Left forelimb (tissue), 1 donor: ENCODE measurements around the gene MANEA.
"Not testable (repeated sequence)": the region's sequence is repeated elsewhere in the genome, so short reads cannot be mapped to it uniquely, and the experiment has no call there.

Experiments
- DNase-seq: peaks from one replicate; pipeline ENCODE4 v3.0.0-alpha.2; 2018; ENCODE audit warnings: low spot score

Gene MANEA, protein sequence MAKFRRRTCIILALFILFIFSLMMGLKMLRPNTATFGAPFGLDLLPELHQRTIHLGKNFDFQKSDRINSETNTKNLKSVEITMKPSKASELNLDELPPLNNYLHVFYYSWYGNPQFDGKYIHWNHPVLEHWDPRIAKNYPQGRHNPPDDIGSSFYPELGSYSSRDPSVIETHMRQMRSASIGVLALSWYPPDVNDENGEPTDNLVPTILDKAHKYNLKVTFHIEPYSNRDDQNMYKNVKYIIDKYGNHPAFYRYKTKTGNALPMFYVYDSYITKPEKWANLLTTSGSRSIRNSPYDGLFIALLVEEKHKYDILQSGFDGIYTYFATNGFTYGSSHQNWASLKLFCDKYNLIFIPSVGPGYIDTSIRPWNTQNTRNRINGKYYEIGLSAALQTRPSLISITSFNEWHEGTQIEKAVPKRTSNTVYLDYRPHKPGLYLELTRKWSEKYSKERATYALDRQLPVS

DNA sequence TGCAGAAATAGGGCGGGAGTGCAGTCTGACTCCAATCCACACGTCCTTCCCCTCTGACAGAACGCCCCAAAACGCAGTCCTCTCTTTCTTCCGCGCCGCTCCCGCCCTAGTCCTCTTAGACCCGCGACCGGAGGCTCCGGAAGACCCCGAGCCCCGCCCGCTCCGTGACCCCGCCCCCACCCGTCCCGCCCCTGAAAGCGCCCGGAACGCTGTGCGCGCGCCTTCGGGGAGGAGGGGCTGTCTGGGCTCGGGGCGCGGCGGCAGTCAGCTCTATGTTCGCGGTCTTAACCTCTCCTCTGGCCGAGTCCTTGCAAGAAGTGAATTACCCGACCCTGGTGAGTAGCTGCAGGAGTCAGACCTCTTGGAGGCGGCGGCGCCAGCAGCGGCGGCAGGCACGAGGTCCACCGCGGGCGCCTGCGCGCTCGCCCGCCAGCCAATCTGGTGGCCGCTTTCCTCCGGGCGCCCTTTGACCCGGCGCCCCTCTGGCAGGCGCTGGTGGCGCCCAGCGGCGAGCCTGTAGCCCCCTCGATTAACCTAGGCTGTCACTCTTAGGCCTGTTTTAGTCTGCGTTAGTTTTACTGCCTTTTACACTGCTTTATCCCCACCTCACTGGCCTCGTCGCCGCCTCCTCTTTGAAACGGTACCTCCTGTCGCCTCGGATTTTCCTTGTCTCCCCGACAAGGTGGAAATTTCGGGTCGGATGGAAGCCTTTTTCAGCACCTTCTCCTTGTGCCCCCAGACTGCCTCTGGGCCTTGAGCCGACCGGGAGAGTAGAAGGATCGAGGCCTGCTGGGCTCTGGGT is at the start of gene MANEA:
Gene MANEA, plus strand, starts transcription at position 232 of the 802 bp plus-strand sequence. CDS start 8,905 bp downstream, outside the sequence.
- peak; percentile 93 for DNase-seq

DNA sequence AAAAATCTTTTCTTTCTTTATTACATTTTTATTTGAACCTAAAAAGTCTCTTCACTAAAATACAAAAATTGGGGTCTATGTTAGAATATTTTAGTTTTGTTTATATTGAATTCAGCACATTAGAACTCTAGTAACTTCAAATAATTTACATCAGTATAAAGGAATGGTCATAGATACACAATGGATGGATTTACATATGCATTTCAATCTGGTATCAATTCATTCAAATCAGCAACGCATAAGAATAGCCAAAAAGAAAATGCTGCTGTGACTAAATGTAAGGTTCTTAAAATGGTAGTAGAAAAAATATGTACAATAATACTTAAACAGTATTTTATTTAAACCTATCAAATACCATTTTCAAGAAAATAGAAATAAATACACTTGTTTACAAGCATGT is 47.6 kb upstream of the MANEA start:
- no peak for DNase-seq

- DNase-seq, result no peak
Observed at GRCh38 chr6:95530176-95530819, 47.0 kb upstream of the MANEA start.

DNA sequence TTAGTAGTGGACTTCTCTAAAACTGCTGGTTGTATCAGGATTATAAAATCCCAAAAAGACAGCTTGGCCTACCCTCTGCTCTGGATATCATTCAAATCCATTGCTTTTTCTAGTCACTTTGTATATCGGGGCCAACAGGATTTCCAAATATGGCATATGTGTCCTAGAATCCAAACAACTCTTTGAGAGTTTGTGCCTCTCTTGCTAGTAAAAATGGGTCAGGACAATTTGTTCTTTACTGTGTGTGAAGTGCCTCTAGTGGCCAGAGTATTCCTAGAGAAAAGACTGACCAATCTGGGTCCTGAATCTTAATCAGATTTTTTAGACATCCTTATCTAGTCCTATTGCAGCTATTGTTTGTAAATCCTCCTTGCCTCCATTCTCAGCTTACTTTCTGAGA is 33.5 kb upstream of the MANEA start:
- DNase-seq, result no peak

DNA sequence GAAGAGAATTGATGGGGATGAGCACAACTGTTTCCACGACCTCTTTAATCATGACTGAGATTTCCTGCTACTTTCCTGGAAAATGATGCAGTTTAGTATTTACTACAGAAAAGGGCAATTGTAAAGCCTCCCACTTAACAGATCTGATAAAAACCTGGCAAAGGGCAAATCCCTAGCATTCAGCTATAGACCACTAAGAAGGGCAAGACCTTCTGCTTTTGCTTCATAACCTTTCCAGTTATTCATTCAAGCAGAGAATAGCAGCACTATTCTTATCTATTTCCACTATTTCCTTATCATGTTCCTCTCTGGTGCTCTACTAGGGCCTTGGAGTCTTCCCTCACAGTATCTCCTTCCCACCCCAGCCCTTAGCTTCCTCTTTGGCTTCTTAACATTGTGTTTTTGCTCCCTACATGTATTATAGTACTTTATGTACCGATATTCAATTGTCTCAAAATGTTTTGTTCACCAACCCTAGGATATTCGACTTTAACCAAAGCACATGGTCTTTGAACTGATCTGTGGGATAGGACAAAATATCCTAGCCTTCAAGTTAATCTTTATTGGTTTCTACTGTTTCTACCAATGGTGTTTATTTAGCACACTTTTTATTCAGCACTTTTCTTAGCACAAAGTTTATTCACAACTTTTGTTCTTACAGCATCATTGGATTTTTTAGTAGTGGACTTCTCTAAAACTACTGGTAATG is 32.7 kb upstream of the MANEA start:
- no peak for DNase-seq

DNA sequence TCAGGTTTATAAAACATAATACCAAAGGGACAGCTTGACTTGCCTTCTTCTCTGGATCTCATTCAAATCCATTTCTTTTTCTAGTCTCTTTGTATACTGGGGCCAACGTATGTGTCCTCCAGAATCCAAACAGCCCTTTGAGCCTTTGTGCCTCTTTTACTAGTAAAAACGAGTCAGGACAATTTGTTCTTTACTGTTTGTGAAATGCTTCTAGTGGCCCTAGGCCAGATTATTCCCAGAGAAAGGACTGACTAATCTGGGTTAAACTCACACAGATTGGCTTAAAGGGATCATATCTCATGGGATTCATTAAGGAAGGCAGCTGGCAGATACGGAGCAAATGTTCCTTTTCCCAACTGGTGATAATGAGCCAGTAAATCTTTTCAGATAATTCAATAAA is 32.1 kb upstream of the MANEA start:
- DNase-seq, result no peak

DNA sequence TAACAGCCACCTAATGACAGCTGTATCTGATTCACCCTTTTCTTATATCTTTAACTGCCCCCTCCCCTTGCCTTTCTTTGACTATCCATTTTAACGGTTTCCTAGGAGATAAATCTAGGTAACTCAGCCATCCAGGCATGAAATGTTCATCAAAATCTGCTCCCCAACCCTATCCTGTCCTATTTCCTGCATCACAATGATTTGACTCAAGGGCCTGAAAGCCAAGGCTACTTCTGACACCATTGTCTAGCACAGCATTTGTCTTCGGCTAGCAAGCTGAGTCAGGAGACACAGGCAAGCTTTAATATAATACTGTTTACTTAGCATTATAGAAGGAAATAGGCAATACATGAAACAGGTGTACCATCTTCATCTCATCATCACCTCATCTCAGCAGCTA is 31.6 kb upstream of the MANEA start:
- no peak for DNase-seq

DNA sequence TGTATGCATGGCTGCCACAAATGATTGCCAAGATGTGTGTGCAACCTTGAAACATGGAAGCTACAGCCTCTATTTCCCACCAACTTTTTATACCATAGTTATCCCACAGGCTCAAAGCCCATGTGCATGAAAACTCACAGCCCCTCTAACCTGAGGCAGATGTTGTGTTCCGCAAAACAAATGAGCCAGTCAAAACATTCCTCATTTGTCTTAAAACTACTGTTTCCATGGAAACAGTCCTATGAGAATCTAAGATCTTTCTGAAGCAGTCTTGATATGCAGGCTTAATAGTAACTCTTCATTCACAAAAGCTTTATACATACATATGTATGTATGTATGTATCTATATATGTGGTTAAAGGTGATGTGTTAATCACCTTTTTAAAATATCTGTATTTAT is 31.2 kb upstream of the MANEA start:
- no peak for DNase-seq

DNA sequence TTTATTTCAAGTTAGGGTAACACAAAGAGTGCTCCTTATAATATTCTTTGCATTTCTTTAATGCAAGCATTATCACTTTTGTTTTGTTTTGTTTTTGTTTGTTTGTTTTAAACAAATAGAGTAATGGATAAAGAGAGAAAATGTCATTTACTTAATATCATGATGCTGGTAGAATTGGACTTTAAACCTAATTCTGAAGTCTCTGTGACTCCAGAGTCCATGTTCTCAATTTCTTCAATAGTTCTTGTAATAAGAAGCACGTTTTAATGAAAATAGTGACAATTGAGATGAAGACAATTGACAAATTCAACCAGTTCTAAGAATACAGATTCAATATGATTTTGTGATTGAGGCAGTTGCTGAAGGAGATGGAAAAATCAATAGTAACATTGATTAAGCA is 30.3 kb upstream of the MANEA start:
- DNase-seq, result no peak

- DNase-seq, result no peak
Observed at GRCh38 chr6:95548188-95548786, 29.0 kb upstream of the MANEA start.

DNA sequence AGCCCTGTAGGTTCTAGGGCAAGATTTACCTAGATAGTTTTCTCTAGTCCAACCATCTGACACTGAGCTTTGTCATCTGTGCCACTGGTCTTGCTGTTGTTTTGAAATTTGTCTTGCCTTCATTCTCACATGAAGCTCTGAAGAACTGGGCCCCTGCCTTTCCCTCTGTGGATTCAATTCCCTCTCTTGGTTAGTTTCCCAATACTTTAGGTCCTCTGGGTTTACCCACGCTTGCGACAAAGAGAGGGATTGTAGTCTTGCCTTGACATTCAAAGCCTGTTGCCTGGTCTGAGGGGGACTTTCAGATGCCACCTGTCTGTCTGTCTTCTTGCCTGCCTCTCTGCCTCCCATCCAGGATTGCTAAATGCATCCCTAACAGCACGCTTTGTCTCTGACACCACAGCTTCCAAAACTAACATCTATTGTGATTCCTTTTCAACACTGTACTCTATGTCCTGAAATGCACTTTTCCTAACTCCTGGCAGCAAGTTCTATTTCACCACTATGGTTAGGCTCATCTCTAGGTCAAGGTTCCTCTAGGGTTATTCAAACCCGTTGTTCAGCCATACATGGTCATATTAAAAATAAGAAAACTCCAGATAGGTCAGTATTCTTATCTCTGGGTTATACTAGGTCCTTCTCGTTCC is 25.5 kb upstream of the MANEA start:
- DNase-seq, result no peak

DNA sequence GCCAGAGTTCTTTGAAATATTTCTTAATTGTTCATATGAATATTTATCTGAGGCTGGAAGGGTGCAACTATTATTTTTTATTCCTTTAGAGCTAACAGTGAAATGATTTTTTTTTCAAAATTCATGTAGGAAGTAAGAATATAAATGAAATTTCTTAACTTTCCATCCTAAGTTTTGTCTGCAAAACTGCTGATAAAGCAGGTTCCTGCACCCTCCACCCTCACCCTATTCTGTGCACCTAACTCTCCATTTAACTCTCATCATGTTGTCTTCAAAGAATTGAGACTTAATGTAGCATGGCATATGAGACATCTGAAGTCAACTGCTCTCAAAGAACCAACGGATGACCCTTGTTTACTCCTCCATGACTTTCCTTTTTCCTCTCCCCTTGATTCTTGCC is 23.5 kb upstream of the MANEA start:
- DNase-seq, result no peak

DNA sequence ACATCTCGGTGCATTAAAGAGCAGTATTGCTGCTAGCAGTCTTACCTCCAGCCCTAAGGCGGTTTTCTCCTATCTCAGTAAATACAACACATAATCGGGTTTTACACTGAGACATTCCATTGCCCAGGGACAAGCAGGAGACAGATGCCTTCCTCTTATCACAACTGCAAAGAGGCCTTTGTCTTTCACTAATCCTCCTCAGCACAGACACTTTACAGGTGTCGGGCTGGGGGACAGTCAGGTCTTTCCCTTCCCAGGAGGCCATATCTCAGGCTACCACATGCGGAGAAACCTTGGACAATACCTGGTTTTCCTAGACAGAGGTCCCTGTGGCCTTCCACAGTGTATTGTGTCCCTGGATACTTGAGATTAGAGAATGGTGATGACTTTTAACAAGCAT is 16.4 kb upstream of the MANEA start:
- DNase-seq, result not testable (repeated sequence)

DNA sequence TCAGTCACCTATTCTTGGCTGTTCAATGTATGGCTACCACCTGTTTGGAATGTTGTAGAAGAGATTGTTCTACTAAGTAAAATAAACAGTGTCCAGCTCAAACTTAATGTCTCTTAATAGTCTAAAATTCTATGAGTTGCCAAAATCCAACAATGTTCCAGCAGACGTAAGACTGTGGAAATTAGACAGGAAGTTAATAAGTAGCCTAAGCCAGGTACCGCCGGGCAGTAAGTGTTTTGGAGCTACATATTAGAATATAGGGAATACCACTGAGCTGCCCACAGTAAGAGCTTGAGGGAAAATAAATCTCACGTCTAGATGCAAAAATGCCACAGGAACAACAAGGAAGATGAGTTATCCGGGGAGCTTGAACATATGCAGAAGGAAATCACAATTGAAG is 7.8 kb upstream of the MANEA start:
- DNase-seq, result no peak

GRCh38 chr6:95572098-95572497 is 5.2 kb upstream of the MANEA start:
- DNase-seq, result no peak

DNA sequence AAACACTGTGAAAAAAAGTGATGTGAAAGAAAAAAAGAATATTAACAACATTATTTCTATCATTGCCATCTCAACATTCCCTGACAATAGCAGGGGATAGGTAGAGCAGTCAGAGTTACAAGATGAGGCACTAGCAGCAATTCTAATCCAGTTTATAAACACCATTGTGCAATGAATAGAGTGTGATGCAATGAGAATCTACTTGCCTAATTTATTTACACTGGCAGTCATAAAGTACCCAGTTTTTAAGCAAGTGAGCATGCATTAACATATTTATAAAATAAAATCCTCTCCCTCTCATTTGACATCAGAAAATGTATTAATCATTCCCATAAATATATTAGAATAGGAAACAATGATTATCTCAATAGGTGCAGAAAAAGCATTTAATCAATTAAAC is 2.5 kb upstream of the MANEA start:
- no peak for DNase-seq

DNA sequence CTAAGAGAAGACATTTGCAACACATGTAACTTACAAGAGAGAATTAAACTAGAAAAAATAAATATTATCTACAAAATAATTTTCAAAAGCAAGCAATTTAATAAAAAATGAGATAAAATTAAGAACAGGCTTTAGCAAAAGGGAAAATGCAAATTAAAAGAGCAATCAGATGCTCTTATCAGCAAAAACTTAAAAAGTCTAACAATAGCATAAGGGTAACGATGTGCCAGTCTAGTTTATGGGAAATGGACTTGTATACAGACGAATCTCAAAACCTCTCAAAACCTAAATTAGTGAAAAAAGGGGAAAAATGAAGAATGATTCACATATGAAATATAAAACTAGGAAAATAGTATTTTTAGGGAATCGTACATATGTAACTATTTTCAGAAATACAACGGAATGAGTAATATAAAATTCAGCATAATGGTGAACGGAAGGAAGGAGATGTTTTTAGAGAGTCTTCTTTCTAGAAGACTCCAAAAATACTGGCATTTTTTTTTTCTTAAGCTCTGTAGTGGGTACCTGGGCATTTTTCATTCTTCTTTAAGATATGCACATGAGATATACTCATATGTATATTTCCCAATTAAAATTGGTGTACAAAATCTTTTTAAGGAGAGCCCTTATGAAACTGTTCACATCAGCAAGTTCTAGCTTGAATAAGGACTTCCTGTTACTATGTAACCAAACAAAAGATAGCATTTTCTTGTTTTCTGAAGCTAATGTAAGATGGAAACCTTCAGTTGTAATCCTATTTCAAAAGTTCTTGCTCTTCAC is 927 bp upstream of the MANEA start:
- DNase-seq, result no peak

DNA sequence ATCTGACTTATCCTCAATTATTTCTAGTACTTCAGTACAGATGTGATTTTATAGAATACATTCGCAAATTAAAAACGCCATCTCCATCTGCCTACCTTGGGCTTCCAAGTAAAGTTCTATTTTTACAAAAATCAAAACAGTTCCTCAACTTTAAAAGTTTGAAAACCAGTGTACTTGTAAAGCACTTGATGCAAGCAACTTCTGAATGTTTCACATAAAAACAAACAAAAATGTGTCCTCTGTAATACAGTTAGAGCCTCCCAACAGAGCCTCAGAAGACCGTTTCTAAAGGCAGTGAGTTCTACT is 384 bp upstream of the MANEA start:
- no peak for DNase-seq

- no peak for DNase-seq
Observed at GRCh38 chr6:95578106-95578410, 723 bp downstream of the MANEA start.

DNA sequence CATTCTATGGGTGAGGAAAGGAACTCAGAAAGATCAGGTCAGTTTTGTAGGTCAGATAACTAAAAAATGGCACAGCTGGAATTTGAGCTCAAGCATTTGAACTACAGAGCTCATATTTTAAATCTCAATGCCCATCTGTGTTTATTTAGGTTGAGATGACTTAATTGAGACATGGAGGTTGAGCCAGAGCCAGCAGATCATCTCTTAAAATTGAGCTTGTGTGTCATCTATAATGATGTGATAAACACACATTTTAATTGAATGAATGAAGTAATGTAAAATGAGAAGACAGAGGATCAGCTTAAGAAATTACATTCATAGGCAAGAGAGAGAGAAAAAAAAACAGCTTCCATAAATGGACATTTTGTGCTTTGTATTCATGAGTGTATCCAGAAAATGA is 3.7 kb downstream of the MANEA start:
- no peak for DNase-seq

DNA sequence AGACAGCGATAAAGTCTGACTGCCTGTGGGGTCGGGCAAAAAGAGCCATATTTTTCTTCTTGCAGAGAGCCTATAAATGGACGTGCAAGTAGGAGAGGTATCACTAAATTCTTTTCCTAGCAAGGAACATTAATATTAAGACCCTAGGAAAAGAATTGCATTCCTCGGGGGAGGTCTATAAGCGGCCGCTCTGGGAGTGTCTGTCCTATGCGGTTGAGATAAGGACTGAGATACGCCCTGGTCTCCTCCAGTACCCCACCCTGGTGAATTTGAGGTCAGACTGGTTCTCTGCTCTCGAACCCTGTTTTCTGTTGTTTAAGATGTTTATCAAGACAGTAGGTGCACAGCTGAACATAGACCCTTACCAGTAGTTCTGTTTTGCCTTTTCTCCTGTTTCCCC is 6.9 kb downstream of the MANEA start:
- DNase-seq, result not testable (repeated sequence)
